Body of pancreas (tissue), 4 donors: Measurements from ENCODE around the gene UST.

ENCODE experiments used
- POLR2A ChIP-seq, 3 donors: fragments of 450-650 bp; IDR thresholded peaks; one replicate each; pipeline ENCODE4 v1.6.1; 2016; ENCODE audit warnings: antibody characterized with exemption in 3 of 3, mild to moderate bottlenecking in 2 of 3
- TF ChIP-seq, protein P1 (sequence below), 7 experiments: fragments of 450-650 bp in 4 of 7; fragments of 200-600 bp in 3 of 7; sonication (generic) in 3 of 7; IDR thresholded peaks; one replicate each; pipeline ENCODE4 v1.5.1; 2016 to 2019; ENCODE audit warnings: antibody characterized with exemption in 7 of 7

GRCh38 chr6:149044528-149044927, 297.7 kb downstream of the UST start:
- TF ChIP-seq, protein P1, sequence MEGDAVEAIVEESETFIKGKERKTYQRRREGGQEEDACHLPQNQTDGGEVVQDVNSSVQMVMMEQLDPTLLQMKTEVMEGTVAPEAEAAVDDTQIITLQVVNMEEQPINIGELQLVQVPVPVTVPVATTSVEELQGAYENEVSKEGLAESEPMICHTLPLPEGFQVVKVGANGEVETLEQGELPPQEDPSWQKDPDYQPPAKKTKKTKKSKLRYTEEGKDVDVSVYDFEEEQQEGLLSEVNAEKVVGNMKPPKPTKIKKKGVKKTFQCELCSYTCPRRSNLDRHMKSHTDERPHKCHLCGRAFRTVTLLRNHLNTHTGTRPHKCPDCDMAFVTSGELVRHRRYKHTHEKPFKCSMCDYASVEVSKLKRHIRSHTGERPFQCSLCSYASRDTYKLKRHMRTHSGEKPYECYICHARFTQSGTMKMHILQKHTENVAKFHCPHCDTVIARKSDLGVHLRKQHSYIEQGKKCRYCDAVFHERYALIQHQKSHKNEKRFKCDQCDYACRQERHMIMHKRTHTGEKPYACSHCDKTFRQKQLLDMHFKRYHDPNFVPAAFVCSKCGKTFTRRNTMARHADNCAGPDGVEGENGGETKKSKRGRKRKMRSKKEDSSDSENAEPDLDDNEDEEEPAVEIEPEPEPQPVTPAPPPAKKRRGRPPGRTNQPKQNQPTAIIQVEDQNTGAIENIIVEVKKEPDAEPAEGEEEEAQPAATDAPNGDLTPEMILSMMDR (IDR thresholded peaks at IDR 0.05) = no peak
- TF ChIP-seq POLR2A (IDR thresholded peaks at IDR 0.05) = no peak
